ENCODE results near the gene RFX4.
"Not testable (repeated sequence)": the region's sequence is repeated elsewhere in the genome, so short reads cannot be mapped to it uniquely, and the experiment has no call there.

RFX4 gene

GRCh38 chr12:106594447-106594846, 11.6 kb downstream of the RFX4 start:
- no peak for DNase-seq

GRCh38 chr12:106595268-106595667, 12.5 kb downstream of the RFX4 start:
- DNase-seq: no peak

GRCh38 chr12:106598003-106598402, 15.2 kb downstream of the RFX4 start:
- no peak for DNase-seq

GRCh38 chr12:106599302-106599701, 16.5 kb downstream of the RFX4 start:
- DNase-seq: no peak

GRCh38 chr12:106600503-106600902, 17.7 kb downstream of the RFX4 start:
- DNase-seq: no peak

GRCh38 chr12:106601031-106601430, 18.2 kb downstream of the RFX4 start:
- DNase-seq: no peak

- no peak for DNase-seq
These were observed 18.7 kb downstream of the RFX4 start for GRCh38 chr12:106601496-106601895.

GRCh38 chr12:106602076-106602475, 19.3 kb downstream of the RFX4 start:
- no peak for DNase-seq

GRCh38 chr12:106605254-106605653, 22.4 kb downstream of the RFX4 start:
- no peak for DNase-seq

- DNase-seq: not testable (repeated sequence)
These were observed 37.8 kb downstream of the RFX4 start for GRCh38 chr12:106620588-106620987.

- no peak for DNase-seq
These were observed 43.2 kb downstream of the RFX4 start for GRCh38 chr12:106625976-106626375.

GRCh38 chr12:106629797-106630659, 47.2 kb downstream of the RFX4 start:
- DNase-seq: no peak

GRCh38 chr12:106631150-106631549, 48.3 kb downstream of the RFX4 start:
- DNase-seq: no peak

- DNase-seq: no peak
These were observed 49.0 kb downstream of the RFX4 start for GRCh38 chr12:106631797-106632196.

GRCh38 chr12:106632797-106633450, 50.1 kb downstream of the RFX4 start:
- DNase-seq: no peak

- DNase-seq: no peak
These were observed 50.6 kb downstream of the RFX4 start for GRCh38 chr12:106633451-106633823.

GRCh38 chr12:106634206-106634605, 51.4 kb downstream of the RFX4 start:
- no peak for DNase-seq

- DNase-seq: no peak
These were observed 60.2 kb downstream of the RFX4 start for GRCh38 chr12:106643000-106643399.

- DNase-seq: no peak
These were observed 61.7 kb downstream of the RFX4 start for GRCh38 chr12:106644335-106645073.

GRCh38 chr12:106645074-106645421, 62.2 kb downstream of the RFX4 start:
- DNase-seq: no peak

GRCh38 chr12:106645465-106646330, 62.9 kb downstream of the RFX4 start:
- no peak for DNase-seq

GRCh38 chr12:106646472-106646871, 63.7 kb downstream of the RFX4 start:
- no peak for DNase-seq
